B cell (primary cell): Measurements from ENCODE around the gene PRXL2B. TPM values are rescaled to one million over a fixed set of nuclear protein-coding genes. Genes with fewer than 3 reads are reported as not detected.

Experiments used
- ATAC-seq: fragments of 200-7000 bp; cut with Tn5 transposase; one replicate; pipeline ENCODE4 v1.10.0; 2021; ENCODE audit warnings: low read depth, mild to moderate bottlenecking, moderate number of reproducible peaks, moderate library complexity
- CTCF ChIA-PET: fragments of 350-600 bp; sonication (Branson Sonifier 250); formaldehyde crosslinking; loops from one replicate; lab custom pipeline; 2021; ENCODE audit warnings: antibody characterized with exemption, inconsistent platforms; lab: Charles Lee
- POLR2A ChIA-PET: fragments of 350-600 bp; sonication (Branson Sonifier 250); formaldehyde crosslinking; loops from one replicate; lab custom pipeline; 2021; ENCODE audit warnings: antibody characterized with exemption; lab: Charles Lee
- DNase-seq: peaks from one replicate; pipeline ENCODE4 v3.0.0; 2013
- H2AFZ ChIP-seq: 2 replicates; pipeline ENCODE4 v1.6.1; 2012; ENCODE audit warnings: mild to moderate bottlenecking, low read depth, low read length; ENCODE audit not compliant: insufficient read depth, poor library complexity, severe bottlenecking
- H3K27ac ChIP-seq, 2 donors: 1 replicate in 1 of 2; 2 replicates in 1 of 2; pipeline ENCODE4 v1.5.1; 2012 to 2013; ENCODE audit warnings: low read length in 2 of 2, mild to moderate bottlenecking in 2 of 2, moderate library complexity in 1 of 2
- H3K27me3 ChIP-seq, 4 experiments: fragments of 200-600 bp in 1 of 4; sonication (generic) in 1 of 4; replicated peaks in 1 of 4; 1 replicate in 2 of 4; 2 replicates in 2 of 4; pipeline versions ENCODE4 v1.6.1 to v1.7.0; 2013 to 2016; ENCODE audit warnings: low read length in 3 of 4, mild to moderate bottlenecking in 2 of 4, mixed read lengths in 1 of 4, moderate library complexity in 1 of 4; ENCODE audit not compliant: insufficient read depth in 4 of 4, control insufficient read depth in 3 of 4; ENCODE audit errors: control extremely low read depth in 1 of 4
- H3K36me3 ChIP-seq, 2 experiments: replicated peaks in 1 of 2; 1 replicate in 1 of 2; 2 replicates in 1 of 2; pipeline versions ENCODE4 v1.6.1 to v1.7.1; 2013; ENCODE audit warnings: low read length in 1 of 2; ENCODE audit not compliant: insufficient read depth in 2 of 2, control insufficient read depth in 1 of 2; ENCODE audit errors: control extremely low read depth in 1 of 2, extremely low read depth in 1 of 2
- H3K4me1 ChIP-seq, 2 donors: fragments of 200-600 bp in 1 of 2; sonication (generic) in 1 of 2; 1 replicate in 1 of 2; 2 replicates in 1 of 2; pipeline versions ENCODE4 v1.5.1 to v1.6.1; 2013 to 2017; ENCODE audit warnings: low read length in 2 of 2; ENCODE audit not compliant: control insufficient read depth in 2 of 2, insufficient read depth in 2 of 2
- H3K4me2 ChIP-seq: replicated peaks from 2 replicates; pipeline ENCODE3; 2012; ENCODE audit warnings: mild to moderate bottlenecking, low read depth, low read length; ENCODE audit not compliant: poor library complexity, severe bottlenecking
- H3K4me3 ChIP-seq, 5 experiments: fragments of 200-600 bp in 1 of 5; sonication (generic) in 1 of 5; 1 replicate in 3 of 5; 2 replicates in 2 of 5; pipeline versions ENCODE4 v1.5.1 to v1.7.0; 2011 to 2016; ENCODE audit warnings: low read length in 4 of 5, mild to moderate bottlenecking in 4 of 5, low read depth in 2 of 5, control low read depth in 1 of 5, moderate library complexity in 1 of 5; ENCODE audit not compliant: insufficient read depth in 1 of 5; ENCODE audit errors: control extremely low read depth in 1 of 5, extremely low read depth in 1 of 5
- H3K79me2 ChIP-seq: fragments of 200-600 bp; sonication (generic); one replicate; pipeline ENCODE4 v1.6.0; 2016; ENCODE audit warnings: low read length; ENCODE audit not compliant: control insufficient read depth, insufficient read depth
- H3K9ac ChIP-seq: fragments of 200-600 bp; sonication (generic); 2 replicates; pipeline ENCODE4 v1.6.1; 2017; ENCODE audit warnings: mild to moderate bottlenecking, low read length, moderate library complexity
- H3K9me3 ChIP-seq, 3 donors: one replicate each; pipeline versions ENCODE4 v1.6.1 to v1.7.1; 2013; ENCODE audit warnings: low read length in 2 of 3; ENCODE audit not compliant: control insufficient read depth in 2 of 3, insufficient read depth in 1 of 3; ENCODE audit errors: control extremely low read depth in 1 of 3
- H4K20me1 ChIP-seq: 2 replicates; pipeline ENCODE4 v1.6.0; 2012; ENCODE audit warnings: mild to moderate bottlenecking, low read length; ENCODE audit not compliant: insufficient read depth, control insufficient read depth, poor library complexity, severe bottlenecking
- H3K27ac Mint-ChIP-seq: one replicate; pipeline ENCODE4 v1.8.0; 2021; ENCODE audit warnings: mixed read lengths
- H3K27me3 Mint-ChIP-seq: one replicate; pipeline ENCODE4 v1.8.0; 2021; ENCODE audit warnings: mixed read lengths
- H3K4me1 Mint-ChIP-seq: one replicate; pipeline ENCODE4 v1.8.0; 2021; ENCODE audit warnings: mixed read lengths
- H3K4me3 Mint-ChIP-seq: one replicate; pipeline ENCODE4 v1.8.0; 2021; ENCODE audit warnings: mixed read lengths
- H3K9me3 Mint-ChIP-seq: one replicate; pipeline ENCODE4 v1.8.0; 2022; ENCODE audit warnings: mixed read lengths; ENCODE audit not compliant: insufficient read depth
- CTCF ChIP-seq: fragments of 200-600 bp; IDR thresholded peaks from one replicate; pipeline ENCODE4 v1.8.0; 2022; ENCODE audit warnings: antibody characterized with exemption, mild to moderate bottlenecking
- EZH2 ChIP-seq: IDR thresholded peaks from 2 replicates; pipeline ENCODE4 v1.6.1; 2012; ENCODE audit warnings: borderline replicate concordance, low read depth, mild to moderate bottlenecking, moderate library complexity, low read length; ENCODE audit not compliant: insufficient read depth, poor library complexity, severe bottlenecking
- WGBS: methylation state at CpG from one replicate; pipeline ENCODE4 v1.1.5; 2013; ENCODE audit warnings: missing lambda C conversion rate; ENCODE audit not compliant: insufficient coverage; 5-methylcytosine and 5-hydroxymethylcytosine counted together
- intact Hi-C: fragments of 100-400 bp; cut with micrococcal nuclease; formaldehyde crosslinking; loops from one replicate; pipeline ENCODE4 v1.10.0; 2022
- polyA plus RNA-seq: library from polyadenylated mRNA; depleted of rRNA; stranded (reverse); fragments of >200 nt; gene quantifications from 2 replicates; pipeline ENCODE4 v1.2.3, GENCODE V29; 2012
- total RNA-seq, 2 donors: library from RNA; stranded (reverse); fragments of 120-200 nt in 1 of 2; gene quantifications; 1 replicate in 1 of 2; 2 replicates in 1 of 2; pipeline versions ENCODE4 v1.2.3 to v1.2.4, GENCODE V29; 2013 to 2022

PRXL2B gene
- total and polyA plus RNA-seq, 2 donors (not counting 1 experiment from before 2014, with no cell fraction given): 13.0 to 27.0 TPM

- ATAC-seq: no peak
- peaks cover 68% of the 10 kb centered on the region for H3K4me1 Mint-ChIP-seq
- intact Hi-C loops: no loop called here
Observed at GRCh38 chr1:2582391-2582790, 4.2 kb upstream of the PRXL2B start.

More at GRCh38 chr1:2582391-2582790, 4.2 kb upstream of the PRXL2B start:
- CTCF ChIA-PET: interaction anchor here (0.7 to 1.6 kb wide), 3 partner anchors 21 to 293 kb away, joined by 3 to 5 read pairs (median 3); no protein-coding TSS in a partner anchor
- peaks cover 3% of the 10 kb centered on the region for H3K9me3 Mint-ChIP-seq
- TF ChIP-seq CTCF (no peak), EZH2 (no peak)
- Histone ChIP-seq H3K9me3 (peaks cover 0 to 17% (median 3%) of the 10 kb centered on the region in 3 donors), H3K27ac (peak overlapping the region; percentile 18 to 98), H3K79me2 (peaks cover 11% of the 10 kb centered on the region), H3K4me2 (no peak overlapping the region), H4K20me1 (no peaks in the 10 kb centered on the region), H3K36me3 (peaks cover 0 to 3% of the 10 kb centered on the region in 2 experiments), H3K9ac (no peak overlapping the region), H3K4me3 (no peak overlapping the region), H3K27me3 (no peaks in the 10 kb centered on the region), H2AFZ (no peak overlapping the region), H3K4me1 (peaks cover 62 to 87% of the 10 kb centered on the region in 2 donors)
- DNase-seq: no peak
- WGBS: 95% methylated on average over 5 of the region's 7 CpGs
- POLR2A ChIA-PET: no interaction called here
- H3K4me3 Mint-ChIP-seq: peak overlapping the region; percentile 52
- H3K27me3 Mint-ChIP-seq: no peaks in the 10 kb centered on the region
- H3K27ac Mint-ChIP-seq: peak overlapping the region; percentile 93
